ENCODE measurements around the gene EYA4.

DNA sequence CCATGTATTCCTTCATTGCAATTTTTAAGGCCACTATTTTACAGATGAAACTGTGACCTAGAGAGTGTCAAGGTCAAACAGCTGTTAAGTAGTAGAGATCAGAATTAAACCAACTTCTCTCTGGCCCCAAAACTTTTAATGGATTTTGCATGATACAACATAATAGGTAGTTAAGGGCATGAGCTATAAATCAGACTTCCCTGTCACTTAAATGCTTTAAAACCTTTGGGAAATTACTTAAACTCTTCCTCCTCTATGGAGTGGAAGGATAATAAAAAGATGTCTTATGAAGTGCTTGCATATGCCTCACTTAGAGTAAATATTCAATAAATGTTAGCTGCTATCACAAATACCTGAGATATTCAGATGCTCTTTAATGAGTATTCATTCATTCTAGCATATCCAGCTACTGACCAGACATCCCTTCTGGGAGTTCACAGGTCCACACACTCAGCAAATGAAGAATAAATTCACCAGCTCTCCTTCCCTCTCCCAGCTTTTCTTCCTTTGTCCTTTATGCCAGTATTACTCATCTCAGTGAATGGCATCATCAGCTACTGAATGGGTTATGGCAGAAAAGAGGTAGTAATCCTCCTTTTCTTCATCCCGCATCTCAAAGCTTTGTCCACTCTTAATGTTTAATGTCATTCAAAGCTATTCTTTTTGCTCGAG is 36.2 kb downstream of the EYA4 start:
- TF ChIP-seq CTCF (conservative IDR thresholded peaks at IDR 0.05; ENCODE audit: low read depth, low read length) (no peak), EZH2 (IDR thresholded peaks at IDR 0.05; ENCODE audit: low read length, unreplicated experiment) (no peak)

Measured in PC-3 (cell line).